Calu3 (cell line): ENCODE data around the gene NXPH4. TPM values are rescaled to one million over a fixed set of nuclear protein-coding genes. Genes with fewer than 3 reads are reported as not detected.

ENCODE experiments used
- BruUV-seq: library from RNA; stranded (reverse); fragments of 400-500 nt; replicated peaks from 2 replicates; lab custom pipeline; 2021; lab: Mats Ljungman, UMichigan
- CTCF ChIA-PET: fragments of 300-600 bp; sonication (Branson Sonifier 250); formaldehyde crosslinking; loops from one replicate; lab custom pipeline; 2022; ENCODE audit warnings: antibody characterized with exemption; lab: Charles Lee
- DNase-seq: peaks from one replicate; pipeline ENCODE4 v3.0.0; 2022
- H3K27ac Mint-ChIP-seq: one replicate; pipeline ENCODE4 v1.8.0; 2022; ENCODE audit warnings: mixed read lengths; ENCODE audit not compliant: unreplicated experiment
- H3K27me3 Mint-ChIP-seq: one replicate; pipeline ENCODE4 v1.8.0; 2022; ENCODE audit warnings: mixed read lengths; ENCODE audit not compliant: unreplicated experiment
- H3K36me3 Mint-ChIP-seq: one replicate; pipeline ENCODE4 v1.8.0; 2022; ENCODE audit warnings: mild to moderate bottlenecking, moderate library complexity, mixed read lengths; ENCODE audit not compliant: insufficient read depth, unreplicated experiment
- H3K4me1 Mint-ChIP-seq: one replicate; pipeline ENCODE4 v1.8.0; 2022; ENCODE audit warnings: mild to moderate bottlenecking, low read depth, mixed read lengths; ENCODE audit not compliant: unreplicated experiment
- H3K4me3 Mint-ChIP-seq: one replicate; pipeline ENCODE4 v1.8.0; 2022; ENCODE audit warnings: mild to moderate bottlenecking, low read depth, moderate library complexity, mixed read lengths; ENCODE audit not compliant: unreplicated experiment
- H3K9me3 Mint-ChIP-seq: one replicate; pipeline ENCODE4 v1.8.0; 2022; ENCODE audit warnings: low read depth, mixed read lengths; ENCODE audit not compliant: unreplicated experiment
- CTCF ChIP-seq: fragments of 200-600 bp; IDR thresholded peaks from one replicate; pipeline ENCODE4 v1.8.0; 2022; ENCODE audit warnings: antibody characterized with exemption; ENCODE audit not compliant: unreplicated experiment
- intact Hi-C: fragments of 100-400 bp; cut with micrococcal nuclease; formaldehyde crosslinking; loops from one replicate; pipeline ENCODE4 v1.10.0; 2022; ENCODE audit not compliant: unreplicated experiment
- total RNA-seq: library from RNA; stranded (reverse); gene quantifications from 2 replicates; pipeline ENCODE4 v1.2.3, GENCODE V29; 2022

The NXPH4 gene
- total RNA-seq, 1 experiment from 2014 or later = 4.1 TPM

- DNase-seq = no peak
- no peak for TF ChIP-seq CTCF
- intact Hi-C loops = no loop called here
- peaks cover 8% of the 10 kb centered on the region for H3K36me3 Mint-ChIP-seq
- CTCF ChIA-PET = interaction anchor here (0.8 kb wide), 1 partner anchor 25 kb away, joined by 3 read pairs; no protein-coding TSS in a partner anchor
- no peak overlapping the region for H3K4me3 Mint-ChIP-seq
- no peak overlapping the region for H3K27ac Mint-ChIP-seq
- H3K27me3 Mint-ChIP-seq = peaks cover 9% of the 10 kb centered on the region
- BruUV-seq = no TSS peak
- no peaks in the 10 kb centered on the region for H3K4me1 Mint-ChIP-seq
- peaks cover 2% of the 10 kb centered on the region for H3K9me3 Mint-ChIP-seq
Observed at GRCh38 chr12:57188090-57188425, 28.5 kb upstream of the NXPH4 start.

GRCh38 chr12:57190037-57190436, 26.6 kb upstream of the NXPH4 start:
- BruUV-seq = no TSS peak
- no peaks in the 10 kb centered on the region for H3K4me1 Mint-ChIP-seq
- CTCF ChIA-PET = interaction anchor here (0.7 kb wide), 1 partner anchor 469 kb away, joined by 3 read pairs; no protein-coding TSS in a partner anchor

GRCh38 chr12:57190821-57191220, 25.8 kb upstream of the NXPH4 start:
- Mint-ChIP-seq H3K36me3 (peaks cover 4% of the 10 kb centered on the region), H3K27ac (no peak overlapping the region), H3K9me3 (peaks cover 2% of the 10 kb centered on the region), H3K27me3 (peaks cover 17% of the 10 kb centered on the region), H3K4me3 (no peak overlapping the region), H3K4me1 (no peaks in the 10 kb centered on the region)
- CTCF ChIA-PET = no interaction called here
- no TSS peak for BruUV-seq
- intact Hi-C loops = no loop called here
- DNase-seq = no peak
- no peak for TF ChIP-seq CTCF

More at GRCh38 chr12:57190037-57190436, 26.6 kb upstream of the NXPH4 start:
- DNase-seq = no peak
- intact Hi-C loops = no loop called here
- H3K36me3 Mint-ChIP-seq = peaks cover 4% of the 10 kb centered on the region
- H3K27ac Mint-ChIP-seq = no peak overlapping the region
- peaks cover 2% of the 10 kb centered on the region for H3K9me3 Mint-ChIP-seq
- H3K4me3 Mint-ChIP-seq = no peak overlapping the region
- TF ChIP-seq CTCF = no peak
- H3K27me3 Mint-ChIP-seq = peaks cover 9% of the 10 kb centered on the region

- no TSS peak for BruUV-seq
- CTCF ChIA-PET = interaction anchor here (0.6 kb wide), 1 partner anchor 439 kb away, joined by 4 read pairs; no protein-coding TSS in a partner anchor
Observed at GRCh38 chr12:57191410-57191809, 25.2 kb upstream of the NXPH4 start.

More at GRCh38 chr12:57191410-57191809, 25.2 kb upstream of the NXPH4 start:
- Mint-ChIP-seq H3K4me1 (no peaks in the 10 kb centered on the region), H3K4me3 (no peak overlapping the region), H3K27ac (no peak overlapping the region), H3K36me3 (peaks cover 4% of the 10 kb centered on the region), H3K27me3 (peaks cover 23% of the 10 kb centered on the region), H3K9me3 (peaks cover 2% of the 10 kb centered on the region)
- DNase-seq = no peak
- intact Hi-C loops = no loop called here
- no peak for TF ChIP-seq CTCF
